ENCODE measurements around the gene MLXIP. TPM values are rescaled to one million over a fixed set of nuclear protein-coding genes. Genes with fewer than 3 reads are reported as not detected.

The MLXIP gene
- total and polyA plus RNA-seq, 2 of the 13 experiments (the other 11 are each of a cell fraction or from before 2014, with no cell fraction given) = 5.3 to 6.7 TPM

DNA sequence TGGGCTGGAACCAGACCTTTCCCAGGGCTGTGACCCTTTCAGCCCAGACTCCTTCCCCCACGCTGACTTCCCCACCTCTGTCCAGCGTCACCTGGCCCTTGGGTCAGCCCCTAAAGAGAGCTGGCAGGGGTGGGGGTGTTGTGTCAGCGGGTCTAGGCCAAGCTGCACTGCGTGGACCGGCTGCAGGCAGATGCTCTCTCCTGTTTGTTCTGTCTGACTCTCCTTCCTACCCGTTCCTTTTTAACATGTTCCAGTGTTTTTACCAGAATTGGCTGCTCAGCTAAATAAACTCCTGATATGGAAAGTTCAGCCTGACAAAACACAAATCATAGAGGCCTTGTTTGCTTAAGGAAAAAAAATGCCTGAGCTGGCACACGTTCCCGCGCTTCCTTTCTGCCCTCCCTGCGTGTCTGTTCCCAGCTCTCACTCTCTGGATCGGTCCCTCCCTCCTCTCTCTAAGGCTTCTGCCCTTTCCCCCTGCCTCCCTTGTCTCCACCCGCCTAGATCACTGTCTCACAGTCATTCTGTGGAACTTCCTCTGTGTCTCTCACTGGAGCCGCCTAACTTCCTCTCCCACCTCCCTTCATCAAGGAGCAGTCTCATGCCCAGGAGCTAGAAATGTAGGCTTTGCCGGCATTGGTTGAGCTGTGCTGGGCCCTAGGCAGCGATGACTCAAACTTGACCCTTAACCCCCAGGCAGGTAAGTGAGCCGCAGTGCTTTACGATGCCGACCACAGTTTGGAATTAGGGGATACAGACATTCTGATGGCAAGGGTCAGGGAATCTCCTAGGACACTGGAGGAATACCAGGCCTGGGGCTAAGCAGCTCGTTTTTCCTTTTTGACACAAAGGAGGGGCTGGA, 15.5 kb upstream of the MLXIP start (continued):
- TF ChIP-seq ZSCAN25 (CRISPR knock-in tag; IDR thresholded peaks at IDR 0.05) (peak; percentile 85), RBFOX2 (IDR thresholded peaks at IDR 0.05; ENCODE audit: low read depth, low read length) (no peak), GPN1 (CRISPR knock-in tag; IDR thresholded peaks at IDR 0.05; ENCODE audit: borderline replicate concordance) (no peak), DMAP1 (CRISPR knock-in tag; IDR thresholded peaks at IDR 0.05) (peak; percentile 59; the same call in 1 of the 2 replicates), ZSCAN9 (CRISPR knock-in tag; IDR thresholded peaks at IDR 0.05; ENCODE audit: borderline replicate concordance) (no peak), HDAC1 (CRISPR knock-in tag; IDR thresholded peaks at IDR 0.05) (peak; percentile 32; the same call in 1 of the 2 replicates), SKIL (CRISPR knock-in tag; IDR thresholded peaks at IDR 0.05; ENCODE audit: borderline replicate concordance) (no peak), ZHX2 (IDR thresholded peaks at IDR 0.05; ENCODE audit: low read depth) (no peak), ZHX2 (CRISPR knock-in tag; IDR thresholded peaks at IDR 0.05; ENCODE audit: borderline replicate concordance) (no peak), ARNT2 (CRISPR knock-in tag; IDR thresholded peaks at IDR 0.05; ENCODE audit: low read depth) (0 out of 2 replicates have a peak, but pooled peaks have one; percentile 30), ZNF629 (CRISPR knock-in tag; conservative IDR thresholded peaks at IDR 0.05) (no peak), YEATS2 (CRISPR knock-in tag; IDR thresholded peaks at IDR 0.05; ENCODE audit: borderline replicate concordance) (peak; percentile 42; the same call in 1 of the 2 replicates)
- TF ChIP-seq, protein P1, sequence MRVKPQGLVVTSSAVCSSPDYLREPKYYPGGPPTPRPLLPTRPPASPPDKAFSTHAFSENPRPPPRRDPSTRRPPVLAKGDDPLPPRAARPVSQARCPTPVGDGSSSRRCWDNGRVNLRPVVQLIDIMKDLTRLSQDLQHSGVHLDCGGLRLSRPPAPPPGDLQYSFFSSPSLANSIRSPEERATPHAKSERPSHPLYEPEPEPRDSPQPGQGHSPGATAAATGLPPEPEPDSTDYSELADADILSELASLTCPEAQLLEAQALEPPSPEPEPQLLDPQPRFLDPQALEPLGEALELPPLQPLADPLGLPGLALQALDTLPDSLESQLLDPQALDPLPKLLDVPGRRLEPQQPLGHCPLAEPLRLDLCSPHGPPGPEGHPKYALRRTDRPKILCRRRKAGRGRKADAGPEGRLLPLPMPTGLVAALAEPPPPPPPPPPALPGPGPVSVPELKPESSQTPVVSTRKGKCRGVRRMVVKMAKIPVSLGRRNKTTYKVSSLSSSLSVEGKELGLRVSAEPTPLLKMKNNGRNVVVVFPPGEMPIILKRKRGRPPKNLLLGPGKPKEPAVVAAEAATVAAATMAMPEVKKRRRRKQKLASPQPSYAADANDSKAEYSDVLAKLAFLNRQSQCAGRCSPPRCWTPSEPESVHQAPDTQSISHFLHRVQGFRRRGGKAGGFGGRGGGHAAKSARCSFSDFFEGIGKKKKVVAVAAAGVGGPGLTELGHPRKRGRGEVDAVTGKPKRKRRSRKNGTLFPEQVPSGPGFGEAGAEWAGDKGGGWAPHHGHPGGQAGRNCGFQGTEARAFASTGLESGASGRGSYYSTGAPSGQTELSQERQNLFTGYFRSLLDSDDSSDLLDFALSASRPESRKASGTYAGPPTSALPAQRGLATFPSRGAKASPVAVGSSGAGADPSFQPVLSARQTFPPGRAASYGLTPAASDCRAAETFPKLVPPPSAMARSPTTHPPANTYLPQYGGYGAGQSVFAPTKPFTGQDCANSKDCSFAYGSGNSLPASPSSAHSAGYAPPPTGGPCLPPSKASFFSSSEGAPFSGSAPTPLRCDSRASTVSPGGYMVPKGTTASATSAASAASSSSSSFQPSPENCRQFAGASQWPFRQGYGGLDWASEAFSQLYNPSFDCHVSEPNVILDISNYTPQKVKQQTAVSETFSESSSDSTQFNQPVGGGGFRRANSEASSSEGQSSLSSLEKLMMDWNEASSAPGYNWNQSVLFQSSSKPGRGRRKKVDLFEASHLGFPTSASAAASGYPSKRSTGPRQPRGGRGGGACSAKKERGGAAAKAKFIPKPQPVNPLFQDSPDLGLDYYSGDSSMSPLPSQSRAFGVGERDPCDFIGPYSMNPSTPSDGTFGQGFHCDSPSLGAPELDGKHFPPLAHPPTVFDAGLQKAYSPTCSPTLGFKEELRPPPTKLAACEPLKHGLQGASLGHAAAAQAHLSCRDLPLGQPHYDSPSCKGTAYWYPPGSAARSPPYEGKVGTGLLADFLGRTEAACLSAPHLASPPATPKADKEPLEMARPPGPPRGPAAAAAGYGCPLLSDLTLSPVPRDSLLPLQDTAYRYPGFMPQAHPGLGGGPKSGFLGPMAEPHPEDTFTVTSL (CRISPR knock-in tag; IDR thresholded peaks at IDR 0.05; ENCODE audit: borderline replicate concordance) = 0 out of 2 replicates have a peak, but pooled peaks have one; percentile 40
